Measurements from ENCODE around the gene EMX1.

DNA sequence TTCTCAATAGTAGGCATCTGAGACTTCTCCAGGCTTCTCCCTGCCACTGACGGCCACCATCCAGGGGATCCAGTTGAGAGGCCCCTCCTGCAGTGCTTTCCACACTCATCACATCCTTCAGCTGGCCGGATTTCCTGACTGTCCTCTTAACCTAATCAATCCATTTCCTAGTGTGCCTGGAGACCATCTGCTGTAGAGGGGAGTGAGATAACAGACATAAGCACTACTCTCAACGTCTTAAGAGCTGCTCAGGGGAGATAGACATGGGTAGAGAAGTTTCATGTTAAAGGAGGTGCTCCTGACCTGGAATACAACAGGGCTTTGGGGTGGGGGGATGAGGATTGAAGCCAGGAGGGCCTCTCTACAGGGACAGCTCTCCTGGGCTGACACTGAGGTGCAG, 15.9 kb upstream of the EMX1 start:
- TF ChIP-seq, protein P1, sequence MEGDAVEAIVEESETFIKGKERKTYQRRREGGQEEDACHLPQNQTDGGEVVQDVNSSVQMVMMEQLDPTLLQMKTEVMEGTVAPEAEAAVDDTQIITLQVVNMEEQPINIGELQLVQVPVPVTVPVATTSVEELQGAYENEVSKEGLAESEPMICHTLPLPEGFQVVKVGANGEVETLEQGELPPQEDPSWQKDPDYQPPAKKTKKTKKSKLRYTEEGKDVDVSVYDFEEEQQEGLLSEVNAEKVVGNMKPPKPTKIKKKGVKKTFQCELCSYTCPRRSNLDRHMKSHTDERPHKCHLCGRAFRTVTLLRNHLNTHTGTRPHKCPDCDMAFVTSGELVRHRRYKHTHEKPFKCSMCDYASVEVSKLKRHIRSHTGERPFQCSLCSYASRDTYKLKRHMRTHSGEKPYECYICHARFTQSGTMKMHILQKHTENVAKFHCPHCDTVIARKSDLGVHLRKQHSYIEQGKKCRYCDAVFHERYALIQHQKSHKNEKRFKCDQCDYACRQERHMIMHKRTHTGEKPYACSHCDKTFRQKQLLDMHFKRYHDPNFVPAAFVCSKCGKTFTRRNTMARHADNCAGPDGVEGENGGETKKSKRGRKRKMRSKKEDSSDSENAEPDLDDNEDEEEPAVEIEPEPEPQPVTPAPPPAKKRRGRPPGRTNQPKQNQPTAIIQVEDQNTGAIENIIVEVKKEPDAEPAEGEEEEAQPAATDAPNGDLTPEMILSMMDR (IDR thresholded peaks at IDR 0.05): no peak
- no peak for TF ChIP-seq POLR2AphosphoS5 (IDR thresholded peaks at IDR 0.05)

All from breast epithelium (tissue), 3 donors.